ENCODE results near the gene ST8SIA5.
"Not testable (repeated sequence)": the region's sequence is repeated elsewhere in the genome, so short reads cannot be mapped to it uniquely, and the experiment has no call there.

DNA sequence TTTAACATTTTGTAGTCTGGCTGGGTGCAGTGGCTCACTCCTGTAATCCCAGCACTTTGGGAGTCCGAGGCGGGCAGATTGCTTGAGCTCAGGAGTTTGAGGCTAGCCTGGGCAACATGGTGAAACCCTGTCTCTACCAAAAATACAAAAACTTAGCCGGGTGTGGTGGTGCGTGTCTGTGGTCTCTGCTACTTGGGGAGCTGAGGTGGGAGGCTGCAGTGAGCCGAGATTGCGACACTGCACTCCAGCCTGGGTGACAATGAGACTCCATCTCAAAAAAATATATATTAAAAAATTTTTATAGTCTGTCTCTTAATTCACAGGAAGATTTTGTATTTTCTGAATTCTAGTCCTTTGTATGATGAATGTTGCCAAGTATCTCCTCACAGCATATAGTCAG is 39.1 kb upstream of the ST8SIA5 start:
- not testable (repeated sequence) for TF ChIP-seq EZH2 (IDR thresholded peaks at IDR 0.05; ENCODE audit: insufficient read depth, poor library complexity, severe bottlenecking); EZH2phosphoT487 (IDR thresholded peaks at IDR 0.05; ENCODE audit: insufficient read depth, low read depth)

Data from GM23248 (cell line).